ENCODE data around the gene IPCEF1. TPM values are rescaled to one million over a fixed set of nuclear protein-coding genes. Genes with fewer than 3 reads are reported as not detected.

IPCEF1 gene
- total RNA-seq, 6 experiments from 2014 or later: 0.31 TPM; not detected in 5

DNA sequence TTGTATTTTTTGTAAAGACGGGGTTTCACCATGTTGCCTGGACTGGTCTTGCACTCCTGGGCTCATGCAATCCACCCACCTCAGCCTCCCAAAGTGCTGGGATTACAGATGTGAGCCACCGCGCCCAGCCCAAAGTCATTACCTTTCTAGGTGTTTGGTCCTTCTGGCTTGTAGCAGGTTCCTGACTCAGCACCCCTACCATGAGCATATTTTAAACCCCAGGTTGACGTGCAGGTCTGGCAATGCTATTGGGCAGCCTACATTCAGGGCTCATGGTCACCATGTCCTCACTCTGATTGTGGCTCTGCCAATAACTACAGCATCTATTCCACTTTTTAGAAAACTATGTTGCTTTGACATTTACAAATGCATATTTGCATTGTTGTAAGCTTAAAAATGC is 59.4 kb downstream of the IPCEF1 start:
- Mint-ChIP-seq H3K36me3 (ENCODE audit: low read depth) (no peaks in the 10 kb centered on the region), H3K4me1 (ENCODE audit: low read depth) (peaks cover 52% of the 10 kb centered on the region), H3K27me3 (ENCODE audit: insufficient read depth) (peaks cover 2% of the 10 kb centered on the region), H3K9me3 (no peaks in the 10 kb centered on the region), H3K27ac (no peak overlapping the region), H3K4me3 (no peak overlapping the region)
- no peak for DNase-seq
- no peak for TF ChIP-seq CTCF (IDR thresholded peaks at IDR 0.05)

GRCh38 chr6:154295733-154296132 is 60.9 kb downstream of the IPCEF1 start:
- Mint-ChIP-seq H3K4me3 (no peak overlapping the region), H3K9me3 (no peaks in the 10 kb centered on the region), H3K4me1 (ENCODE audit: low read depth) (peaks cover 42% of the 10 kb centered on the region), H3K27me3 (ENCODE audit: insufficient read depth) (peaks cover 2% of the 10 kb centered on the region), H3K27ac (no peak overlapping the region; the same call in 1 of the 2 replicates), H3K36me3 (ENCODE audit: low read depth) (no peaks in the 10 kb centered on the region)
- DNase-seq: no peak
- TF ChIP-seq CTCF (IDR thresholded peaks at IDR 0.05): no peak

DNA sequence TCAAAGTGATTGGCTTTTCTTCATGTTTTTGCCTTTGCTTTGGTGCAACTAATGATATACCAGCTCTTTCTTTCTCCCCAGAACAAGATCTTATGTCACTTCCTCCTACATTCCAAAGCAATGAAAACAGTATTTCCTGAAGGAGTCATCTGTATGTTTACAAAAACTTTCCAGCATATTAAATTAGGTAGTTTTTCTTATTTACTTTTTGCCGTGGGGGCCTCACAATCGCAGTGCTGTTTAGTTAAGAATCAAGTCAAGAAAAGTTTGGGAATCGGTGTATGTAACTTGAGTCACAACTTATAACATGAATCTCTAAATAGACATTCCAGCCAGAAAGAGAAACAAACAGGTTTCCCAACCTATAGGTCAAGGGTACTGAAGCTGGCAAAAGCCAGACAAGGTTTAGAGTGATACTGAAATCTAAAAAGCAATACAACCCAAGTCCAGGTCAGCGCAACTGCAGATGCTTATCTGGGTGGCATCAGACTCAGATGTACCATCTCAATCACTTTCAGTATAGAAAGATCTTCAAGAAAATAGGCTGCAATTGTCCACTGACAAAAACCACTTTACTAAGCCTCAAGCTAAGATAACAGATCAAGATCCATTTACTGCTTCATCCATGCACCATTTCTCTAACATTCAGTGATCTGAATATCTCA is 63.6 kb downstream of the IPCEF1 start:
- peak overlapping the region; percentile 79 for H3K4me3 Mint-ChIP-seq
- H3K36me3 Mint-ChIP-seq (ENCODE audit: low read depth): no peaks in the 10 kb centered on the region
- H3K27ac Mint-ChIP-seq: peak overlapping the region; percentile 85
- peak; percentile 70 for DNase-seq
- peaks cover 2% of the 10 kb centered on the region for H3K27me3 Mint-ChIP-seq (ENCODE audit: insufficient read depth)
- peaks cover 44% of the 10 kb centered on the region for H3K4me1 Mint-ChIP-seq (ENCODE audit: low read depth)
- TF ChIP-seq CTCF (IDR thresholded peaks at IDR 0.05): no peak
- H3K9me3 Mint-ChIP-seq: no peaks in the 10 kb centered on the region

DNA sequence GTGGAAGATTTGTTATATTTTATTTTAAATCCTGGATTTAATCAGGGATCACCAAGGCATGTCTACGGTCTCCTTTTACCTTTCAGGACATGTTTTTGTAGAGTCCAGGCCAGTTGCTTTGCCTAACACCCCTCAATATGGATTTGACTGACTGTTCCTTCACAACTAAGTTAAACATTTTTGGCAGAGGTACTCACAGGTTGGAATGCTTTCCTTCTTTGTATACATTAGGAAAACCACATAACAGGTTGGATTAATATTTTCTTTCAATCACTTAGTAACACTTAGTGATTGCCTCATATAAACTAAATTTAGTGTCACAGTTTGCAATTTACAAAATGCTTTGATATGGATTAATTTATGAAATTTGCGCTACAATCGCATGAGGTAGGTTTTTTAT is 64.5 kb downstream of the IPCEF1 start:
- DNase-seq: no peak
- Mint-ChIP-seq H3K27ac (peak overlapping the region; percentile 85; the same call in 1 of the 2 replicates), H3K27me3 (ENCODE audit: insufficient read depth) (peaks cover 2% of the 10 kb centered on the region), H3K36me3 (ENCODE audit: low read depth) (no peaks in the 10 kb centered on the region), H3K4me1 (ENCODE audit: low read depth) (peaks cover 44% of the 10 kb centered on the region), H3K9me3 (no peaks in the 10 kb centered on the region), H3K4me3 (peak overlapping the region; percentile 79; the same call in 1 of the 2 replicates)
- TF ChIP-seq CTCF (IDR thresholded peaks at IDR 0.05): no peak

DNA sequence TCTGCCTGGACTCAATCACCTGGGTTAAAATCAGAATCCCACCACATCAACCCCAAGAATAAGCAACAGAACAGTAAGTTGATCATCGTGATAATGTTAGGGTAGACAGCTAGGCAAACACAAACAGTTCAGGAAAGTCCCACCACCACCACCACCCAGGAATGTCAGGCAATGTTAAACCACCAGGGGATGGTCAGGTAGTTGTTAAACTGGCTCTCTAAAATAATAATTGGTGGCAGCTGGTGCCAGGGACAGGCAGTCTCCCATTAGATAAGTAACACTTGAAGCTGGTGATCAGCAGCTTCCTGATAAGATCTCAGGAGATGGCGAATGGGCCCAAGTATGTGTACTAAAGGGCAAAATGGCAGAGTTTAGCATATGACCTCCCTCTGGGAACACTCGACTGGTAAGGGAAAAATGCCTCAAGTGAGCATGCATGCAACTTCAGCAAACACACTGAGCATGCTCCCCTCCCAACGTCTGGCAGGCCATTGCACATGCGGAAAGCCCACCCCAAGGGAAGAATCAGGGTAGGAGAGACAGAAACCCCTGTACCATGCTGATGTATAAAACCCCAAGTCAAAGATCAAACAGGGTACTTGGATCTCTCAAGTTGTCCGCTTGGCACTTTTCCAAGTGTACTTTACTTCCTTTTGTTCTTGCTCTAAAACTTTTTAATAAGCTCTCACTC is 66.6 kb downstream of the IPCEF1 start:
- H3K9me3 Mint-ChIP-seq: no peaks in the 10 kb centered on the region
- no peaks in the 10 kb centered on the region for H3K27me3 Mint-ChIP-seq (ENCODE audit: insufficient read depth)
- H3K4me3 Mint-ChIP-seq: no peak overlapping the region
- peaks cover 51% of the 10 kb centered on the region for H3K4me1 Mint-ChIP-seq (ENCODE audit: low read depth)
- no peak overlapping the region for H3K27ac Mint-ChIP-seq
- no peaks in the 10 kb centered on the region for H3K36me3 Mint-ChIP-seq (ENCODE audit: low read depth)
- no peak for DNase-seq
- no peak for TF ChIP-seq CTCF (IDR thresholded peaks at IDR 0.05)
